ENCODE measurements around the gene MTHFD1L.

- TF ChIP-seq ZC3H10 (CRISPR knock-in tag; IDR thresholded peaks at IDR 0.05) (no peak), PPARA (CRISPR knock-in tag; IDR thresholded peaks at IDR 0.05; ENCODE audit: borderline replicate concordance) (no peak), RARB (CRISPR knock-in tag; IDR thresholded peaks at IDR 0.05) (no peak), GLIS3 (CRISPR knock-in tag; IDR thresholded peaks at IDR 0.05) (no peak), ZFP30 (CRISPR knock-in tag; IDR thresholded peaks at IDR 0.05) (no peak), BACH2 (CRISPR knock-in tag; IDR thresholded peaks at IDR 0.05; ENCODE audit: borderline replicate concordance) (no peak), OSR1 (CRISPR knock-in tag; IDR thresholded peaks at IDR 0.05) (no peak), ARNTL (CRISPR knock-in tag; IDR thresholded peaks at IDR 0.05; ENCODE audit: borderline replicate concordance, low read depth) (no peak), CREB5 (CRISPR knock-in tag; IDR thresholded peaks at IDR 0.05; ENCODE audit: low read depth) (no peak), ZNF70 (CRISPR knock-in tag; IDR thresholded peaks at IDR 0.05) (no peak), ZFP3 (CRISPR knock-in tag; IDR thresholded peaks at IDR 0.05) (no peak), TCF4 (CRISPR knock-in tag; IDR thresholded peaks at IDR 0.05; ENCODE audit: borderline replicate concordance) (no peak)
- TF ChIP-seq, protein P1, sequence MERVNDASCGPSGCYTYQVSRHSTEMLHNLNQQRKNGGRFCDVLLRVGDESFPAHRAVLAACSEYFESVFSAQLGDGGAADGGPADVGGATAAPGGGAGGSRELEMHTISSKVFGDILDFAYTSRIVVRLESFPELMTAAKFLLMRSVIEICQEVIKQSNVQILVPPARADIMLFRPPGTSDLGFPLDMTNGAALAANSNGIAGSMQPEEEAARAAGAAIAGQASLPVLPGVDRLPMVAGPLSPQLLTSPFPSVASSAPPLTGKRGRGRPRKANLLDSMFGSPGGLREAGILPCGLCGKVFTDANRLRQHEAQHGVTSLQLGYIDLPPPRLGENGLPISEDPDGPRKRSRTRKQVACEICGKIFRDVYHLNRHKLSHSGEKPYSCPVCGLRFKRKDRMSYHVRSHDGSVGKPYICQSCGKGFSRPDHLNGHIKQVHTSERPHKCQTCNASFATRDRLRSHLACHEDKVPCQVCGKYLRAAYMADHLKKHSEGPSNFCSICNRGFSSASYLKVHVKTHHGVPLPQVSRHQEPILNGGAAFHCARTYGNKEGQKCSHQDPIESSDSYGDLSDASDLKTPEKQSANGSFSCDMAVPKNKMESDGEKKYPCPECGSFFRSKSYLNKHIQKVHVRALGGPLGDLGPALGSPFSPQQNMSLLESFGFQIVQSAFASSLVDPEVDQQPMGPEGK (CRISPR knock-in tag; IDR thresholded peaks at IDR 0.05; ENCODE audit: borderline replicate concordance) = no peak
- TF ChIP-seq, protein P2, sequence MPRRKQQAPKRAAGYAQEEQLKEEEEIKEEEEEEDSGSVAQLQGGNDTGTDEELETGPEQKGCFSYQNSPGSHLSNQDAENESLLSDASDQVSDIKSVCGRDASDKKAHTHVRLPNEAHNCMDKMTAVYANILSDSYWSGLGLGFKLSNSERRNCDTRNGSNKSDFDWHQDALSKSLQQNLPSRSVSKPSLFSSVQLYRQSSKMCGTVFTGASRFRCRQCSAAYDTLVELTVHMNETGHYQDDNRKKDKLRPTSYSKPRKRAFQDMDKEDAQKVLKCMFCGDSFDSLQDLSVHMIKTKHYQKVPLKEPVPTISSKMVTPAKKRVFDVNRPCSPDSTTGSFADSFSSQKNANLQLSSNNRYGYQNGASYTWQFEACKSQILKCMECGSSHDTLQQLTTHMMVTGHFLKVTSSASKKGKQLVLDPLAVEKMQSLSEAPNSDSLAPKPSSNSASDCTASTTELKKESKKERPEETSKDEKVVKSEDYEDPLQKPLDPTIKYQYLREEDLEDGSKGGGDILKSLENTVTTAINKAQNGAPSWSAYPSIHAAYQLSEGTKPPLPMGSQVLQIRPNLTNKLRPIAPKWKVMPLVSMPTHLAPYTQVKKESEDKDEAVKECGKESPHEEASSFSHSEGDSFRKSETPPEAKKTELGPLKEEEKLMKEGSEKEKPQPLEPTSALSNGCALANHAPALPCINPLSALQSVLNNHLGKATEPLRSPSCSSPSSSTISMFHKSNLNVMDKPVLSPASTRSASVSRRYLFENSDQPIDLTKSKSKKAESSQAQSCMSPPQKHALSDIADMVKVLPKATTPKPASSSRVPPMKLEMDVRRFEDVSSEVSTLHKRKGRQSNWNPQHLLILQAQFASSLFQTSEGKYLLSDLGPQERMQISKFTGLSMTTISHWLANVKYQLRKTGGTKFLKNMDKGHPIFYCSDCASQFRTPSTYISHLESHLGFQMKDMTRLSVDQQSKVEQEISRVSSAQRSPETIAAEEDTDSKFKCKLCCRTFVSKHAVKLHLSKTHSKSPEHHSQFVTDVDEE (CRISPR knock-in tag; IDR thresholded peaks at IDR 0.05) = no peak
Observed at GRCh38 chr6:150940941-150941340, 75.4 kb downstream of the MTHFD1L start.

All from SK-N-SH treated with all-trans-retinoic acid at 6 μM for 48 hours (cell line).